ENCODE results near the gene PIK3C3.

The PIK3C3 gene

DNA sequence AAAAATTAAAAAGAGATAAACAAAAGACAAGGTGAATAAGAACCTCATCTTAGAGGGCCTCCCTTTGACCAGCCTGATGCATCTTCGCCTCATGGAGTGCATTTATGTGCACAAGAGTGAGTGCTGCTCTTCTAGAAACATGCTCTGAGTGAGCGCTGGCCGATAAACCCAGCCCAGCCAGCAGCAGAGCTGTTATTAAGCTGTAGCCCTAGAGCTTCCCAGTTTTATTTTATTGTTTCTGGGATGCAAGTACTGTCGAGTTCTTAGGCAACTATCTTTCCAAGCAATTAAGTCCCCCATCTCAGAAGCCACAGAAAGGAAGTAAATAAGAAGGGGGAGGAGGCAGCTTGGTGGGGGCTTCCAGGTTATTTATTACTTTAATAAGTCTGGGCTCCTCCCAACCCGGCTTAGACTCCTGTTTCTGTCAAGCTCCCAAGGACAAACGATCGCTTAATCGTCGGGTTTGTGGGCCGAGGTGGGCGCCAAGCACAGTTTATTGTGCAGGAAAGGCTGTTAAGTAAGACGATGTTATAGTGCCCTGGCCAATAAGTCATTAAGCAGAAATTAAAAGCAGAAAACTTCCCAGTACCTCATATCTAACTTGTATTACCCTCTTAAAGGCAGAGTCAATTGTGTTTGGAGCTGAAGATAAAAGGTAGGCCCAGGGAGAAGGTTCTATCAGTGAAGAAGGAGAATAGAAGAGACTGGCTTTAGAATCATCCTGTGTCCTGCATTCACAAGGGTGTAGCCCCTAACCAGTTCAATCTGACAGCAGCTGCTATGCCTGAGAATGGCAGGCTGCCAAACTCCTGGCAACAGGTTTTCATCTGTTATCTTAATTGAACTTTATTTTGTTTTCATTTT lies 176.3 kb downstream of the PIK3C3 start:
- 45% methylated on average over 10 of the region's 12 CpGs for WGBS
- Histone ChIP-seq H2AK5ac (ENCODE audit: low read length, severe bottlenecking) (no peak overlapping the region), H3K27ac (ENCODE audit: low read length, poor library complexity, severe bottlenecking) (no peak overlapping the region), H2AFZ (ENCODE audit: low read depth, low read length) (no peak overlapping the region), H3K4me3 (ENCODE audit: insufficient read depth in 1 of 2, low read depth in 1 of 2, low read length in 2 of 2) (no peak overlapping the region), H3K27me3 (ENCODE audit: control insufficient read depth in 1 of 2, insufficient read depth in 1 of 2, low read length in 2 of 2) (no peaks in the 10 kb centered on the region), H3K4ac (ENCODE audit: low read depth in 1 of 2, low read length in 2 of 2) (no peak overlapping the region), H4K8ac (ENCODE audit: low read length) (no peak overlapping the region), H3K79me1 (replicated peaks; ENCODE audit: low read length, poor library complexity, severe bottlenecking) (no peaks in the 10 kb centered on the region), H3K9ac (ENCODE audit: low read length) (no peak overlapping the region), H3K23ac (ENCODE audit: low read length in 2 of 2) (no peak overlapping the region), H2BK5ac (ENCODE audit: low read depth, low read length, poor library complexity, severe bottlenecking) (no peak overlapping the region), H4K91ac (ENCODE audit: low read length) (no peak overlapping the region), H3K4me2 (ENCODE audit: low read length, poor library complexity, severe bottlenecking) (no peak overlapping the region), H2BK15ac (ENCODE audit: low read depth, poor library complexity, severe bottlenecking) (no peak overlapping the region), H3K18ac (ENCODE audit: low read depth in 1 of 2, low read length in 2 of 2) (no peak overlapping the region), H3K9me3 (ENCODE audit: control insufficient read depth, low read length) (no peaks in the 10 kb centered on the region), H2BK120ac (ENCODE audit: low read depth, low read length) (no peak overlapping the region), H3K14ac (ENCODE audit: low read length in 2 of 2) (no peak overlapping the region), H3K4me1 (ENCODE audit: control insufficient read depth, insufficient read depth, low read depth, low read length) (no peaks in the 10 kb centered on the region), H3K36me3 (ENCODE audit: control insufficient read depth in 1 of 2, insufficient read depth in 2 of 2, low read depth in 1 of 2, low read length in 2 of 2) (no peaks in the 10 kb centered on the region), H2BK12ac (ENCODE audit: low read length in 2 of 2) (no peak overlapping the region)
- no peak for DNase-seq

DNA sequence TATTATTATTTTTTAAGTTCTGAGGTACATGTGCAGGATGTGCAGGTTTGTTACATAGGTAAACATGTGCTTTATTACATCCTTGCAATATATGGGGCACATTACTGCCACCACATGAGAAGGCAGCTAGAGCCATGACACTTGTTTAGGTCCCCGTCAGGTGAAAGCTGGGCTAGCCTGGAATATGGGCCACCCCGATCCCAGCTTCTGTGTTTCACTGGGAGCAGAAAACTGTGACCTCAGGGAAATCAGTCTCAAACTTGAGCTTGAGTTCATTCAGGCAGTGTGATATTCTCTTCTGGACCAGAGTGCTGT lies 176.9 kb downstream of the PIK3C3 start:
- no peak overlapping the region for H2BK5ac ChIP-seq (ENCODE audit: low read depth, low read length, poor library complexity, severe bottlenecking)
- no peaks in the 10 kb centered on the region for H3K79me1 ChIP-seq (replicated peaks; ENCODE audit: low read length, poor library complexity, severe bottlenecking)
- H3K27me3 ChIP-seq (ENCODE audit: control insufficient read depth in 1 of 2, insufficient read depth in 1 of 2, low read length in 2 of 2): no peaks in the 10 kb centered on the region
- no peak for DNase-seq
- H3K9ac ChIP-seq (ENCODE audit: low read length): no peak overlapping the region
- no peak overlapping the region for H4K91ac ChIP-seq (ENCODE audit: low read length)
- H2BK15ac ChIP-seq (ENCODE audit: low read depth, poor library complexity, severe bottlenecking): no peak overlapping the region
- no peak overlapping the region for H2BK120ac ChIP-seq (ENCODE audit: low read depth, low read length)
- H3K23ac ChIP-seq (ENCODE audit: low read length in 2 of 2): no peak overlapping the region
- H3K18ac ChIP-seq (ENCODE audit: low read depth in 1 of 2, low read length in 2 of 2): no peak overlapping the region
- H2AFZ ChIP-seq (ENCODE audit: low read depth, low read length): no peak overlapping the region
- no peak overlapping the region for H4K8ac ChIP-seq (ENCODE audit: low read length)
- no peak overlapping the region for H3K4ac ChIP-seq (ENCODE audit: low read depth in 1 of 2, low read length in 2 of 2)
- H3K4me2 ChIP-seq (ENCODE audit: low read length, poor library complexity, severe bottlenecking): no peak overlapping the region
- H3K36me3 ChIP-seq (ENCODE audit: control insufficient read depth in 1 of 2, insufficient read depth in 2 of 2, low read depth in 1 of 2, low read length in 2 of 2): no peaks in the 10 kb centered on the region
- H3K4me3 ChIP-seq (ENCODE audit: insufficient read depth in 1 of 2, low read depth in 1 of 2, low read length in 2 of 2): no peak overlapping the region
- 94% methylated on average over 2 of the region's 2 CpGs for WGBS
- H3K4me1 ChIP-seq (ENCODE audit: control insufficient read depth, insufficient read depth, low read depth, low read length): no peaks in the 10 kb centered on the region
- H2BK12ac ChIP-seq (ENCODE audit: low read length in 2 of 2): no peak overlapping the region
- no peaks in the 10 kb centered on the region for H3K9me3 ChIP-seq (ENCODE audit: control insufficient read depth, low read length)
- no peak overlapping the region for H3K14ac ChIP-seq (ENCODE audit: low read length in 2 of 2)
- H2AK5ac ChIP-seq (ENCODE audit: low read length, severe bottlenecking): no peak overlapping the region
- no peak overlapping the region for H3K27ac ChIP-seq (ENCODE audit: low read length, poor library complexity, severe bottlenecking)

All from mesenchymal stem cell (in vitro differentiated cells and primary cell).